Endothelial cell of umbilical vein (primary cell): ENCODE data around the gene CECR2. TPM values are rescaled to one million over a fixed set of nuclear protein-coding genes. Genes with fewer than 3 reads are reported as not detected.

Experiments
- BruUV-seq: library from RNA; stranded (reverse); fragments of 400-500 nt; replicated peaks from 2 replicates; lab custom pipeline; 2021; lab: Mats Ljungman, UMichigan
- CTCF ChIA-PET: fragments of 300-600, 350-600 bp; sonication (Branson Sonifier 250); formaldehyde crosslinking; loops from one replicate; lab custom pipeline; 2021; ENCODE audit warnings: antibody characterized with exemption, inconsistent platforms; lab: Charles Lee
- POLR2A ChIA-PET: fragments of 300-600, 350-600 bp; sonication (Branson Sonifier 250); formaldehyde crosslinking; loops from one replicate; lab custom pipeline; 2021; ENCODE audit warnings: antibody characterized with exemption, inconsistent platforms; lab: Charles Lee
- DNase-seq: peaks from one replicate; pipeline ENCODE4 v3.0.0-alpha.2; 2011; ENCODE audit warnings: low read depth, low spot score
- FAIRE-seq: peaks from 2 replicates; lab custom pipeline; 2011; peaks lifted over from hg19 to GRCh38; lab: Jason Lieb, UNC
- H2AFZ ChIP-seq: 2 replicates; pipeline ENCODE4 v1.6.0; 2012; ENCODE audit warnings: low read depth, low read length, control low read depth, inconsistent platforms
- H3K27ac ChIP-seq: 2 replicates; pipeline ENCODE4 v1.5.1; 2011; ENCODE audit warnings: low read depth, mild to moderate bottlenecking, control low read depth, low read length, moderate library complexity; ENCODE audit not compliant: insufficient read depth
- H3K27me3 ChIP-seq, 2 experiments: 2 replicates each; pipeline versions ENCODE4 v1.6.0 to v1.6.1; 2011; ENCODE audit warnings: low read length in 2 of 2, mixed read lengths in 1 of 2; ENCODE audit not compliant: control insufficient read depth in 2 of 2, insufficient read depth in 2 of 2
- H3K36me3 ChIP-seq, 2 experiments: 2 replicates in 1 of 2; 3 replicates in 1 of 2; pipeline ENCODE4 v1.5.1; 2011; ENCODE audit warnings: low read length in 2 of 2, mild to moderate bottlenecking in 1 of 2, moderate library complexity in 1 of 2; ENCODE audit not compliant: control insufficient read depth in 2 of 2, insufficient read depth in 2 of 2; ENCODE audit errors: extremely low read depth in 1 of 2
- H3K4me1 ChIP-seq: 3 replicates; pipeline ENCODE4 v1.5.1; 2011; ENCODE audit warnings: mild to moderate bottlenecking, low read length; ENCODE audit not compliant: control insufficient read depth, insufficient read depth; ENCODE audit errors: extremely low read depth
- H3K4me2 ChIP-seq: 2 replicates; pipeline ENCODE4 v1.6.1; 2011; ENCODE audit warnings: low read length, control low read depth, mixed read lengths; ENCODE audit not compliant: insufficient read depth
- H3K4me3 ChIP-seq, 3 experiments: fragments of 200-600 bp in 1 of 3; sonication (generic), shearing (Covaris generic) in 1 of 3; replicated peaks in 1 of 3; 2 replicates each; pipeline ENCODE4 v1.5.1; 2011 to 2016; ENCODE audit warnings: control low read depth in 3 of 3, low read length in 3 of 3, mild to moderate bottlenecking in 2 of 3, inconsistent platforms in 1 of 3, low read depth in 1 of 3, moderate library complexity in 1 of 3; ENCODE audit not compliant: insufficient read depth in 1 of 3
- H3K79me2 ChIP-seq: 2 replicates; pipeline ENCODE4 v1.6.0; 2012; ENCODE audit warnings: low read length, inconsistent platforms; ENCODE audit not compliant: control insufficient read depth, insufficient read depth
- H3K9ac ChIP-seq: replicated peaks from 2 replicates; pipeline ENCODE3; 2011; ENCODE audit warnings: low read length, control low read depth; ENCODE audit not compliant: insufficient read depth; ENCODE audit errors: extremely low read depth
- H3K9me1 ChIP-seq: replicated peaks from 3 replicates; pipeline ENCODE4 v1.6.0; 2011; ENCODE audit warnings: mild to moderate bottlenecking, low read length; ENCODE audit not compliant: control insufficient read depth, insufficient read depth; ENCODE audit errors: extremely low read depth
- H3K9me3 ChIP-seq: replicated peaks from 2 replicates; pipeline ENCODE4 v1.5.1; 2012; ENCODE audit warnings: low read length, inconsistent platforms; ENCODE audit not compliant: control insufficient read depth, insufficient read depth
- H4K20me1 ChIP-seq: replicated peaks from 2 replicates; pipeline ENCODE3; 2011; ENCODE audit warnings: mild to moderate bottlenecking, low read length; ENCODE audit not compliant: control insufficient read depth, insufficient read depth; ENCODE audit errors: extremely low read depth
- EZH2 ChIP-seq: IDR thresholded peaks from 2 replicates; pipeline ENCODE4 v1.6.1; 2012; ENCODE audit warnings: borderline replicate concordance, low read depth, mild to moderate bottlenecking, moderate library complexity, low read length, inconsistent platforms; ENCODE audit not compliant: severe bottlenecking
- FOS ChIP-seq: IDR thresholded peaks from 2 replicates; pipeline ENCODE4 v1.6.1; 2011; ENCODE audit warnings: mild to moderate bottlenecking, low read length, moderate library complexity, borderline replicate concordance; ENCODE audit not compliant: insufficient read depth
- GATA2 ChIP-seq: IDR thresholded peaks from 2 replicates; pipeline ENCODE4 v1.7.0; 2011; ENCODE audit warnings: low read depth, mild to moderate bottlenecking, moderate library complexity, mixed read lengths, low read length; ENCODE audit not compliant: insufficient read length, insufficient read depth
- JUN ChIP-seq: IDR thresholded peaks from 2 replicates; pipeline ENCODE4 v1.6.1; 2011; ENCODE audit warnings: borderline replicate concordance, low read depth; ENCODE audit not compliant: insufficient read length, insufficient read depth
- MAX ChIP-seq: IDR thresholded peaks from 2 replicates; pipeline ENCODE4 v1.6.1; 2011; ENCODE audit not compliant: insufficient read depth, insufficient read length
- MYC ChIP-seq: IDR thresholded peaks from one replicate; pipeline ENCODE4 v1.6.1; 2011; ENCODE audit warnings: mild to moderate bottlenecking, low read depth, low read length
- POLR2A ChIP-seq: IDR thresholded peaks from 2 replicates; pipeline ENCODE4 v1.6.1; 2012; ENCODE audit warnings: low read depth, mild to moderate bottlenecking, control low read depth, low read length
- POLR2AphosphoS5 ChIP-seq: IDR thresholded peaks from 2 replicates; pipeline ENCODE4 v1.6.1; 2012; ENCODE audit warnings: low read depth, mild to moderate bottlenecking, control low read depth, low read length, moderate library complexity; ENCODE audit not compliant: insufficient read depth
- dilution Hi-C: fragments of 300-500 bp; cut with MboI; formaldehyde crosslinking; loops from one replicate; pipeline ENCODE4 v1.15.0; 2019; ENCODE audit warnings: low sequenced_read_pairs; ENCODE audit not compliant: extremely low pct_ligation_motif_present
- intact Hi-C: fragments of 100-400 bp; cut with micrococcal nuclease; formaldehyde crosslinking; loops from one replicate; pipeline ENCODE4 v1.10.0; 2022
- polyA plus RNA-seq, 4 experiments: library from polyadenylated mRNA; depleted of rRNA in 3 of 4; stranded (reverse) in 3 of 4; unstranded in 1 of 4; fragments of >200 nt; gene quantifications; 2 replicates each; pipeline versions ENCODE4 v1.2.1 to v1.2.3, GENCODE V29; 2011 to 2012; ENCODE audit warnings: missing spikeins in 1 of 4
- total RNA-seq: library from RNA; stranded (reverse); gene quantifications from 2 replicates; pipeline ENCODE4 v1.2.3, GENCODE V29; 2021
- TF ChIP-seq, protein P1 (sequence below), 2 donors: IDR thresholded peaks; 1 replicate in 1 of 2; 2 replicates in 1 of 2; pipeline ENCODE4 v1.5.1; 2011; ENCODE audit warnings: low read length in 2 of 2, mild to moderate bottlenecking in 2 of 2, moderate library complexity in 2 of 2, control low read depth in 1 of 2, inconsistent platforms in 1 of 2, low read depth in 1 of 2; ENCODE audit not compliant: insufficient read depth in 1 of 2; ENCODE audit errors: extremely low read depth in 1 of 2

The CECR2 gene
- total and polyA plus RNA-seq, 2 donors (not counting 3 experiments of a cell fraction or from before 2014, with no cell fraction given): 0.01 TPM; not detected in 1

- H3K4me1 ChIP-seq: no peaks in the 10 kb centered on the region
- CTCF ChIA-PET: interaction anchor here (1.4 kb wide), 1 partner anchor 11 kb away, joined by 6 read pairs; no protein-coding TSS in a partner anchor
Measured at GRCh38 chr22:17598318-17598717, 229.1 kb downstream of the CECR2 start.

More at GRCh38 chr22:17598318-17598717, 229.1 kb downstream of the CECR2 start:
- no peak overlapping the region for H3K4me2 ChIP-seq
- BruUV-seq: no TSS peak
- no peak overlapping the region for H3K9ac ChIP-seq
- H3K27me3 ChIP-seq: no peaks in the 10 kb centered on the region
- H3K79me2 ChIP-seq: no peaks in the 10 kb centered on the region
- no peaks in the 10 kb centered on the region for H3K9me1 ChIP-seq
- TF ChIP-seq EZH2 (no peak), FOS (no peak), POLR2A (no peak), MYC (no peak), POLR2AphosphoS5 (no peak), JUN (no peak), GATA2 (no peak), MAX (no peak)
- TF ChIP-seq, protein P1, sequence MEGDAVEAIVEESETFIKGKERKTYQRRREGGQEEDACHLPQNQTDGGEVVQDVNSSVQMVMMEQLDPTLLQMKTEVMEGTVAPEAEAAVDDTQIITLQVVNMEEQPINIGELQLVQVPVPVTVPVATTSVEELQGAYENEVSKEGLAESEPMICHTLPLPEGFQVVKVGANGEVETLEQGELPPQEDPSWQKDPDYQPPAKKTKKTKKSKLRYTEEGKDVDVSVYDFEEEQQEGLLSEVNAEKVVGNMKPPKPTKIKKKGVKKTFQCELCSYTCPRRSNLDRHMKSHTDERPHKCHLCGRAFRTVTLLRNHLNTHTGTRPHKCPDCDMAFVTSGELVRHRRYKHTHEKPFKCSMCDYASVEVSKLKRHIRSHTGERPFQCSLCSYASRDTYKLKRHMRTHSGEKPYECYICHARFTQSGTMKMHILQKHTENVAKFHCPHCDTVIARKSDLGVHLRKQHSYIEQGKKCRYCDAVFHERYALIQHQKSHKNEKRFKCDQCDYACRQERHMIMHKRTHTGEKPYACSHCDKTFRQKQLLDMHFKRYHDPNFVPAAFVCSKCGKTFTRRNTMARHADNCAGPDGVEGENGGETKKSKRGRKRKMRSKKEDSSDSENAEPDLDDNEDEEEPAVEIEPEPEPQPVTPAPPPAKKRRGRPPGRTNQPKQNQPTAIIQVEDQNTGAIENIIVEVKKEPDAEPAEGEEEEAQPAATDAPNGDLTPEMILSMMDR (IDR thresholded peaks at IDR 0.05; ENCODE audit: extremely low read depth in 1 of 2, insufficient read depth in 1 of 2, low read depth in 1 of 2, low read length in 2 of 2): no peak
- H3K4me3 ChIP-seq: no peak overlapping the region
- dilution Hi-C loops: no loop called here
- intact Hi-C loops: no loop called here
- POLR2A ChIA-PET: no interaction called here
- no peaks in the 10 kb centered on the region for H3K9me3 ChIP-seq
- no peak overlapping the region for H3K27ac ChIP-seq
- FAIRE-seq: no peak
- no peak for DNase-seq
- peaks cover 20 to 33% of the 10 kb centered on the region in 2 experiments for H3K36me3 ChIP-seq
- H4K20me1 ChIP-seq: no peaks in the 10 kb centered on the region
- no peak overlapping the region for H2AFZ ChIP-seq
